GM12801 (cell line): ENCODE measurements around the gene PAN3.

Source experiments
- CTCF ChIP-seq: IDR thresholded peaks from one replicate; pipeline ENCODE4 v1.5.1; 2011; ENCODE audit warnings: control low read depth; ENCODE audit not compliant: insufficient read length; ENCODE audit errors: extremely low read depth

The PAN3 gene

GRCh38 chr13:28199089-28199488 lies 60.7 kb downstream of the PAN3 start:
- TF ChIP-seq CTCF, result no peak

GRCh38 chr13:28204043-28204442 lies 65.7 kb downstream of the PAN3 start:
- TF ChIP-seq CTCF, result no peak

GRCh38 chr13:28204690-28205443 lies 66.5 kb downstream of the PAN3 start:
- TF ChIP-seq CTCF, result no peak

GRCh38 chr13:28218679-28219078 lies 80.3 kb downstream of the PAN3 start:
- no peak for TF ChIP-seq CTCF

GRCh38 chr13:28219408-28220099 lies 81.2 kb downstream of the PAN3 start:
- no peak for TF ChIP-seq CTCF

GRCh38 chr13:28220166-28220565 lies 81.8 kb downstream of the PAN3 start:
- no peak for TF ChIP-seq CTCF

- no peak for TF ChIP-seq CTCF
Observed at GRCh38 chr13:28229522-28230411, 91.4 kb downstream of the PAN3 start.
